GM21390 (cell line): ENCODE measurements around the gene STK32C.

Experiments used
- ATAC-seq: cut with Tn5 transposase; IDR thresholded peaks from one replicate; pipeline ENCODE4 v1.9.1; 2021; ENCODE audit not compliant: unreplicated experiment

STK32C gene

GRCh38 chr10:132202070-132202970 lies 105.4 kb downstream of the STK32C start:
- no peak for ATAC-seq

GRCh38 chr10:132201111-132201969 lies 106.4 kb downstream of the STK32C start:
- ATAC-seq = no peak

GRCh38 chr10:132200344-132201110 lies 107.2 kb downstream of the STK32C start:
- no peak for ATAC-seq

- no peak for ATAC-seq
These were observed 107.9 kb downstream of the STK32C start for GRCh38 chr10:132199854-132200311.

GRCh38 chr10:132199268-132199853 lies 108.4 kb downstream of the STK32C start:
- no peak for ATAC-seq

- no peak for ATAC-seq
These were observed 109.2 kb downstream of the STK32C start for GRCh38 chr10:132198381-132199181.

- no peak for ATAC-seq
These were observed 109.7 kb downstream of the STK32C start for GRCh38 chr10:132198068-132198370.

- ATAC-seq = no peak
These were observed 110.3 kb downstream of the STK32C start for GRCh38 chr10:132197271-132198067.

- ATAC-seq = no peak
These were observed 111.3 kb downstream of the STK32C start for GRCh38 chr10:132196178-132197113.

- no peak for ATAC-seq
These were observed 112.2 kb downstream of the STK32C start for GRCh38 chr10:132195366-132196075.

GRCh38 chr10:132194726-132195125 lies 113.0 kb downstream of the STK32C start:
- no peak for ATAC-seq

GRCh38 chr10:132193907-132194552 lies 113.7 kb downstream of the STK32C start:
- no peak for ATAC-seq

- ATAC-seq = no peak
These were observed 114.6 kb downstream of the STK32C start for GRCh38 chr10:132192991-132193665.

GRCh38 chr10:132192076-132192975 lies 115.4 kb downstream of the STK32C start:
- ATAC-seq = no peak

GRCh38 chr10:132189810-132190422 lies 117.8 kb downstream of the STK32C start:
- ATAC-seq = no peak
